Pons (tissue), 1 donor: ENCODE measurements around the gene ADAMTS5.

Source experiments
- DNase-seq: peaks from one replicate; pipeline ENCODE4 v3.0.0-alpha.2; 2016; ENCODE audit warnings: low spot score

ADAMTS5 gene

GRCh38 chr21:26967062-26967913 lies at the start of gene ADAMTS5:
ADAMTS5 (minus strand) TSS chr21:26967088; CDS start chr21:26966391, 697 bp downstream.
- DNase-seq = no peak

- DNase-seq = no peak
These were observed 34.6 kb upstream of the ADAMTS5 start for GRCh38 chr21:27001526-27001925.

GRCh38 chr21:26983576-26983975 lies 16.7 kb upstream of the ADAMTS5 start:
- DNase-seq = no peak

GRCh38 chr21:26982767-26983166 lies 15.9 kb upstream of the ADAMTS5 start:
- DNase-seq = no peak

- DNase-seq = no peak
These were observed 10.9 kb upstream of the ADAMTS5 start for GRCh38 chr21:26977746-26978145.

GRCh38 chr21:26973226-26973625 lies 6.3 kb upstream of the ADAMTS5 start:
- no peak for DNase-seq

GRCh38 chr21:26972192-26972591 lies 5.3 kb upstream of the ADAMTS5 start:
- peak; percentile 71 for DNase-seq

- no peak for DNase-seq
These were observed 3.3 kb upstream of the ADAMTS5 start for GRCh38 chr21:26969971-26970725.

- no peak for DNase-seq
These were observed 233 bp downstream of the ADAMTS5 start for GRCh38 chr21:26966649-26967061.

- no peak for DNase-seq
These were observed 844 bp downstream of the ADAMTS5 start for GRCh38 chr21:26965907-26966581.

GRCh38 chr21:26965040-26965906 lies 1.6 kb downstream of the ADAMTS5 start:
- no peak for DNase-seq

GRCh38 chr21:26964170-26964778 lies 2.6 kb downstream of the ADAMTS5 start:
- DNase-seq = no peak

GRCh38 chr21:26962621-26963181 lies 4.2 kb downstream of the ADAMTS5 start:
- DNase-seq = no peak

- no peak for DNase-seq
These were observed 5.2 kb downstream of the ADAMTS5 start for GRCh38 chr21:26961698-26962097.

- no peak for DNase-seq
These were observed 8.1 kb downstream of the ADAMTS5 start for GRCh38 chr21:26958788-26959187.

- DNase-seq = no peak
These were observed 10.1 kb downstream of the ADAMTS5 start for GRCh38 chr21:26956813-26957212.

- no peak for DNase-seq
These were observed 10.7 kb downstream of the ADAMTS5 start for GRCh38 chr21:26956216-26956615.

- no peak for DNase-seq
These were observed 12.2 kb downstream of the ADAMTS5 start for GRCh38 chr21:26954662-26955121.

GRCh38 chr21:26952374-26953066 lies 14.4 kb downstream of the ADAMTS5 start:
- DNase-seq = no peak

GRCh38 chr21:26949830-26950229 lies 17.1 kb downstream of the ADAMTS5 start:
- no peak for DNase-seq
